Pancreas (tissue), 10 donors: ENCODE measurements around the gene PADI2. TPM values are rescaled to one million over a fixed set of nuclear protein-coding genes. Genes with fewer than 3 reads are reported as not detected.

Source experiments
- ATAC-seq, 4 donors: fragments of 200-7000 bp; cut with Tn5 transposase; one replicate each; pipeline versions ENCODE4 v1.8.0 to v1.9.1; 2020; ENCODE audit warnings: mild to moderate bottlenecking in 4 of 4, moderate library complexity in 4 of 4
- DNase-seq, 6 donors: peaks; one replicate each; pipeline ENCODE4 v3.0.0-alpha.2; 2020
- FAIRE-seq: peaks from 2 replicates; lab custom pipeline; 2012; peaks lifted over from hg19 to GRCh38; lab: Jason Lieb, UNC
- H3K27ac ChIP-seq, 4 donors: fragments of 200-600 bp; sonication (generic); 1 replicate in 3 of 4; 2 replicates in 1 of 4; pipeline versions ENCODE4 v1.5.0 to v1.8.0; 2020
- H3K27me3 ChIP-seq, 4 donors: fragments of 200-600 bp; one replicate each; pipeline ENCODE4 v1.8.0; 2021
- H3K36me3 ChIP-seq, 3 donors: fragments of 200-600 bp; sonication (generic) in 1 of 3; one replicate each; pipeline versions ENCODE4 v1.5.0 to v1.8.0; 2020 to 2021
- H3K4me1 ChIP-seq, 3 donors: fragments of 200-600 bp; one replicate each; pipeline ENCODE4 v1.8.0; 2021
- H3K4me3 ChIP-seq, 4 donors: fragments of 200-600 bp; sonication (generic) in 2 of 4; one replicate each; pipeline versions ENCODE4 v1.5.0 to v1.8.0; 2020 to 2021
- H3K9me3 ChIP-seq, 4 donors: fragments of 200-600 bp; one replicate each; pipeline ENCODE4 v1.8.0; 2021
- WGBS, 2 donors: extraction: QIAGEN DNeasy Blood & Tissue Kit; methylation state at CpG; one replicate each; pipeline ENCODE4 v1.1.7; 2013; 5-methylcytosine and 5-hydroxymethylcytosine counted together
- intact Hi-C, 3 donors: fragments of 100-400 bp; cut with DNase I; formaldehyde crosslinking; loops; one replicate each; pipeline versions ENCODE4 v1.11.1 to v1.14.2; 2022
- polyA plus RNA-seq, 2 donors: library from polyadenylated mRNA; stranded (reverse); fragments of 200-250 nt; gene quantifications; one replicate each; pipeline ENCODE4 v1.2.3, GENCODE V29; 2013
- total RNA-seq, 6 donors: library from RNA; stranded (reverse); fragmentation: NEBNext Ultra II Directional in 4 of 6; extraction: Animal tissue kit (Norgen Biotek cat#: 25700) in 4 of 6; gene quantifications; one replicate each; pipeline versions ENCODE4 v1.2.1 to v1.2.4, GENCODE V29; 2021 to 2023
- TF ChIP-seq, protein P1 (sequence below), 4 donors: fragments of 200-600 bp; sonication (generic) in 3 of 4; IDR thresholded peaks; one replicate each; pipeline versions ENCODE4 v1.5.0 to v1.8.0; 2021; ENCODE audit warnings: antibody characterized with exemption in 4 of 4
- donor health status: healthy with polysubstance abuse.
- donor health status: DM: no; HTN: no; CAD: no; lungs with moderate emphysema.
- donor health status: DM: no; HTN: no; CAD: no.
- donor health status: control.
- donor health status: control.
- donor health status: Bipolar disorder and iron deficiency.
- donor health status: DM: yes; HTN: yes; CAD: no.
- donor health status: DM: no; HTN: no; CAD: no.
- donor health status: DM: no; HTN: no; CAD: no.
- donor health status: DM: yes; HTN: yes; CAD: no.

The PADI2 gene
- total and polyA plus RNA-seq, 8 donors: 0.42 to 10.0 (median 0.93) TPM

DNA sequence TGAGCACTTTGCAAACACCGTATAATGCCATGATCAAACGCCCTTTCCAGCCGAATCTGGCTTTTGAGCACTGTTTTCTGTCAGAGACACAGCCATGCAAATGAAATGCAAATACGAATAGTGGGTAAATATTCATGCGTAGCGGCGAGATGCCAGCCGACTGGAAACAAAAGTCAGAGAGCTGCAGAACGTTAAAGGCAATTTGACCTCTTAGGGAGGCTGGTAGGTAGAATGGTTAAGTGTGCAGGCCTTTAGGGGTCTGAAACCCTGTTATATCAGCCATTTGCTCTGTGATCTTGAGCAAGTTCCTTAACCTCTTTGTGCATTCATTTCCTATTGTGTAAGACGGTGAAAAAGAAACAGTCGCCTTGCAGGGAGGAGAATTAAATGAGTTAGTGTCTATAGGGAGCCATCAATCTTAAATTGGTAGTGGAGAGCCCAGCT is 58.9 kb downstream of the PADI2 start:
- Histone ChIP-seq H3K4me1 (no peaks in the 10 kb centered on the region), H3K27ac (no peak overlapping the region), H3K9me3 (no peaks in the 10 kb centered on the region), H3K27me3 (no peaks in the 10 kb centered on the region), H3K36me3 (no peaks in the 10 kb centered on the region), H3K4me3 (no peak overlapping the region)
- DNase-seq: no peak
- intact Hi-C loops: loop anchor here in 1 of 3 donors (5.0 kb wide), 1 partner anchor 177 kb away; no protein-coding TSS in a partner anchor
- WGBS, 2 donors: 46 to 55% methylated on average over 11 of the region's 11 CpGs
- TF ChIP-seq, protein P1, sequence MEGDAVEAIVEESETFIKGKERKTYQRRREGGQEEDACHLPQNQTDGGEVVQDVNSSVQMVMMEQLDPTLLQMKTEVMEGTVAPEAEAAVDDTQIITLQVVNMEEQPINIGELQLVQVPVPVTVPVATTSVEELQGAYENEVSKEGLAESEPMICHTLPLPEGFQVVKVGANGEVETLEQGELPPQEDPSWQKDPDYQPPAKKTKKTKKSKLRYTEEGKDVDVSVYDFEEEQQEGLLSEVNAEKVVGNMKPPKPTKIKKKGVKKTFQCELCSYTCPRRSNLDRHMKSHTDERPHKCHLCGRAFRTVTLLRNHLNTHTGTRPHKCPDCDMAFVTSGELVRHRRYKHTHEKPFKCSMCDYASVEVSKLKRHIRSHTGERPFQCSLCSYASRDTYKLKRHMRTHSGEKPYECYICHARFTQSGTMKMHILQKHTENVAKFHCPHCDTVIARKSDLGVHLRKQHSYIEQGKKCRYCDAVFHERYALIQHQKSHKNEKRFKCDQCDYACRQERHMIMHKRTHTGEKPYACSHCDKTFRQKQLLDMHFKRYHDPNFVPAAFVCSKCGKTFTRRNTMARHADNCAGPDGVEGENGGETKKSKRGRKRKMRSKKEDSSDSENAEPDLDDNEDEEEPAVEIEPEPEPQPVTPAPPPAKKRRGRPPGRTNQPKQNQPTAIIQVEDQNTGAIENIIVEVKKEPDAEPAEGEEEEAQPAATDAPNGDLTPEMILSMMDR (IDR thresholded peaks at IDR 0.05): no peak
- FAIRE-seq: no peak
- peak in 1 of 4 donors; percentile 6 for ATAC-seq

DNA sequence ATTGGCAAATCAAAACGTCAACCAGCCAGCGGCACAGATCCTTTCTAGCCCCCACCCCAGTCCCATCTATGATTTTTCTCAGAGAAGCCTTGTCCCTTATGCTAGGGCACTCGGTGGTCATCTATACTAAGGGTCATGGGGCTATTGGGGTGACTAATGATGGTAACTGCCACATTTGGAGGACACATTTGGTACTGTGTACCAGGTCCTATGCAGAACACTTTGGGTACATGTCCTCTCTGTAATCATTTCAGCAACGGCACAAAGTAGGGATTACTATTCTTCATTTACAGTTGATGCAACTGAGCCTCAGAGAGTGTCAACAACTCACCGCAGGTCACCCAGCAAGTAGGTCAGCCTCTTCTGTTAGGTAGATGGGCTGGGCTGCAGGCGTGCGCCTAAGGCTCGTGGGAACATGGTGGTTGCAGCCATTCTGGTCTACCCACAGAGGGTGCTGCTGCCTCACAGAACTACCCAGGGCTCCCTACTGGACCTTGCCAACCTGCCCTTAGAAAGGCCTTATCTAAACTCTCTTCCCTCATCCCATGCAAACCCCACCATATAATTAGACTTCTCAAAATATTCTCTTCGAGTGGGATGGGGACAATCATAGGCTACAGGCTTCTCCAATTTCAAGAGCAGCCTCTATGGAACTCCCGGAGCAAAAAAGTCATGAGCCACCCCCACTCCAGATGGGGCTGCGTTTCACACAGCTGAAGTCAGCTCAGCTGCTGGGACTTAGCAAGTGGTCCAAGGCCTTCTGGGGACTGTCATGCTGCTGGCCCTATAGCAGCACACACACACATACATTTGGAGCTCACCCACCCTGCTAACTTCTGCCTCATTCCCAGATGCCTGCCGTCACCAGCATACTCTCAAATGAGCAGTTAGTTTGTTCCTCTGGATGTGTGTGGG is 59.6 kb downstream of the PADI2 start:
- FAIRE-seq (no peak), ATAC-seq (peak; percentile 85 to 96 (median 94)), DNase-seq (peak; percentile 73 to 90 (median 76))
- H3K4me1 ChIP-seq: no peaks in the 10 kb centered on the region
- intact Hi-C loops: loop anchor here in 2 of 3 donors (5.0 kb wide), 1 partner anchor 178 kb away; no protein-coding TSS in a partner anchor
- no peak overlapping the region for H3K4me3 ChIP-seq
- H3K27ac ChIP-seq: no peak overlapping the region
- no peaks in the 10 kb centered on the region for H3K9me3 ChIP-seq
- no peaks in the 10 kb centered on the region for H3K36me3 ChIP-seq
- 36 to 37% methylated on average over 12 of the region's 12 CpGs for WGBS, 2 donors
- TF ChIP-seq, protein P1 (IDR thresholded peaks at IDR 0.05): peak in 3 of 4 donors; percentile 58 to 72 (median 59)
- no peaks in the 10 kb centered on the region for H3K27me3 ChIP-seq

DNA sequence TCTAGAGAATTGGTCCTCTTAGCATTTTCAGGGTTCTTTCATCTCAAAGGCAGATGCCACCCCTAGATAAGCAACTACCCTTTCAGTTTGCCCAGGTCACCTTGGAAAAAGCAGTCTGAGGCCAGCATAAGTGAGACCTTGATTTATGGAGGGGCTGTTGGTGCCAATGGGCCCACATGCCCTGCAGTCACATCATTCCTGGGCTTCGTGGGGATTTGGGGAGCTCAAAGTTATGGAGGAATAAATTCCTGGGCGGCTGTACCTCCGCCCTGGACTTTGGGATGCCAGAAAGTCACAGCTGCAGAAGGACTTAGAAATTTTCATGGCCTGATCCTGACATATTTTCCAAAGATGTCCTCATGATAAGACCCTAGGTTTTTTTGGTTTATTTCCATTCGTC is 62.7 kb downstream of the PADI2 start:
- DNase-seq (no peak), FAIRE-seq (no peak), ATAC-seq (no peak)
- Histone ChIP-seq H3K36me3 (no peaks in the 10 kb centered on the region), H3K27ac (no peak overlapping the region), H3K4me3 (no peak overlapping the region), H3K9me3 (no peaks in the 10 kb centered on the region), H3K4me1 (peaks cover 7 to 18% (median 13%) of the 10 kb centered on the region in 3 donors), H3K27me3 (no peaks in the 10 kb centered on the region)
- 83 to 85% methylated on average over 4 of the region's 4 CpGs for WGBS, 2 donors
- TF ChIP-seq, protein P1 (IDR thresholded peaks at IDR 0.05): no peak
- intact Hi-C loops: loop anchor here in 1 of 3 donors (5.0 kb wide), 1 partner anchor 181 kb away; no protein-coding TSS in a partner anchor

DNA sequence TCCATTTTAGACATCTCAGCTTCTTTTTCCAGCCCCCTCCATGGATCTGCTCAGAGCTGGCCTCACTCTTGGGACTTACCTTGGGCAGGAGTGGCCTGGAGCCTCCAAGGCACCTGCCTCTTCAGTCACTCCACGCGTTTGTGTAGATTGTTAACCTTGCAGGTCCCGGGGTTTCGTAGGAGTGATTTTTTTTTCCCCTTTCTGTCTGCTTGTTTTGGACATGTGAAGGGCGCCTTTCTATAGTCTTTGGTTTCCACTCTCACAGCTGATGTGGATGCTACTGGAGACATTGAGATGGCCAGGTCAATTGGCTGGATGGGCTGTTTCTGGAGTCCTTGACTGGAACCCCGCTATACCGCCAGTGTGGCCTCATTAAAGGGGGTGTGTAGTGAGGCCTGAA is 63.5 kb downstream of the PADI2 start:
- no peak overlapping the region for H3K4me3 ChIP-seq
- FAIRE-seq (no peak), ATAC-seq (no peak), DNase-seq (no peak)
- H3K27ac ChIP-seq: no peak overlapping the region
- no peaks in the 10 kb centered on the region for H3K9me3 ChIP-seq
- 85 to 87% methylated on average over 7 of the region's 7 CpGs for WGBS, 2 donors
- intact Hi-C loops: loop anchor here in 1 of 3 donors (5.0 kb wide), 1 partner anchor 182 kb away; no protein-coding TSS in a partner anchor
- peaks cover 7 to 18% (median 16%) of the 10 kb centered on the region in 3 donors for H3K4me1 ChIP-seq
- TF ChIP-seq, protein P1 (IDR thresholded peaks at IDR 0.05): no peak
- no peaks in the 10 kb centered on the region for H3K27me3 ChIP-seq
- no peaks in the 10 kb centered on the region for H3K36me3 ChIP-seq
